NCI-H446 treated with DMSO at 0.1 percent for 48 hours (cell line): Measurements from ENCODE around the gene DNLZ.
"Not testable (repeated sequence)": the region's sequence is repeated elsewhere in the genome, so short reads cannot be mapped to it uniquely, and the experiment has no call there.

Experiments used
- DNase-seq: peaks from one replicate; lab custom pipeline; 2025; lab: John Stamatoyannopoulos, UW

DNLZ gene

DNA sequence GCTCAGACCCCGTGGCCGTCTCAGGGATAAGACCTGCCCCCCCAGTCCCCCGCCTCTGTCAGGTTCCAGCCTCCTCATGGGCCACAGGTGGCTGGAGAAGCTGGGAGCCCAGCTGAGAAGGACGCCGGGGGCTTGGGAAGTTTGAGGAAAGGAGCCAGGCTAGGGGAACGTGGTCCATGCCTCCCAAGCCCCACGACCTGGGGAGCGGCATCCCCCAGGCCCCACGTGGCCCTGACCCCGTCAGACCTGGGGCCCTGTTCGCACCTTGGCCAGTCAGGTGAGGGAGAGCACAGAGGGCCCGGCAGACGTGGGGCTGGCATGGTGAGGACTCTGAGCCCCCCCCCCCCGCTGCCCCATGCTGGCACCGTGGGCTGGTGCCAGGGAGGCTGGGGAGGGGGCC lies 32.5 kb downstream of the DNLZ start:
- no peak for DNase-seq

DNA sequence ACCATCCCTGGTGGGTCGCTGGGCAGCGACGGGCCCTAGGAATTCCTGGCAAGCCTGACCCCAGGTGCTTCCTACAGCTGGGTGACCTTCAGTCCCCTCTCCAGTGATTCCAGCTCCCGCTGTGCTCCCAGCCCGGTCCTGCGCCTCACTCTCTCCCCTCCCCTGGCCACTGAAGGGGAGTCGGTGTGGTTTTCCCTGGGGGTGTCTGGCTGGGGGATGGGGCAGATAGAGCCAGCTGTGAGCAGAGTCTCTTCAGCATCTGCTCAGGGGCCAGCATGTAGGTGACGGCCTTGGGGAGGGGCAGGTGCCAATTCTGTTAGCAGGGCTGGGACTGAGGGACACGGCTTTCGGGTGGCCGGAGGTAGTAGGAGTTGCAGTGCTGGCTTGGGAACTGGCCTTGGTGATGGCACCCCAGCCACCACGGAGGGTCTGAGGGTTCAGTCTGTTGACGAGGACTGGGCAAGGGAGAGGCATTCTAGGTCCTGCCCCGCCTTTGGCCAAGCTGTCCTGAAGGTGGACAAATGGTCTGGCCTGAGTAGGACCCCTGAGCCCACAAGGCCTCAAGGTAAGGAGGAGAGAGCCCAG lies 33.0 kb downstream of the DNLZ start:
- DNase-seq = no peak

DNA sequence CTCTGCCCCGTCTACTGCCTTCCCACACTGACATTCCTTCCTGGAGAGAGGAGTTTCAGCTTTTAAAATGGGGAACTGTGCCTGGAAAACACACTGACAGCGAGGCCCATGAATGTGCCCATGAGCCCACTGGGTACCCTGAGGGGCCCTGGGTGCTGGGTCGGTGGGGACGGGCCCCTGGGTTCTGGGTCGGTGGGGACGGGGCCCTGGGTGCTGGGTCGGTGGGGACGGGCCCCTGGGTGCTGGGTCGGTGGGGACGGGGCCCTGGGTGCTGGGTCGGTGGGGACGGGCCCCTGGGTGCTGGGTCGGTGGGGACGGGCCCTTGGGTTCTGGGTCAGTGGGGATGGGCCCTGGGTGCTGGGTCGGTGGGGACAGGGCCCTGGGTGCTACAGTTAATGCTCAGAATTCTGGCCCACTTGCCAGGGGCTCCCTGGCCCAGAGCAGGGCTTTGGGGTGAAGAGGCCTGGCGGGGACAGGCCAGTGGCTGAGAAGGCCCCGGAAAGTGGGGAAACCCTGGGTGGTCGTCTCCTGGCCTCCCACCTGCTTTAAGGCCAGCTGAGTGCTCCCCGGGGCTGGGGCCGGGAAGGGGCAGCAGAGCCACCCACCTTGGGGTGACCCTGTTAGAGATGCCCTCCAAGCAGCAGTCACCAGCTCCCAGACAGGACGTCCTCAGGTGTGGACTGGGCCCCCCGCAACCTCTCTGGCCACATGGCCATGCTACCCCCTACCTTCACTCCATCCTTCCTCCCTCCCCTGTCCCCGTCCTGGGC lies 33.7 kb downstream of the DNLZ start:
- no peak for DNase-seq

DNA sequence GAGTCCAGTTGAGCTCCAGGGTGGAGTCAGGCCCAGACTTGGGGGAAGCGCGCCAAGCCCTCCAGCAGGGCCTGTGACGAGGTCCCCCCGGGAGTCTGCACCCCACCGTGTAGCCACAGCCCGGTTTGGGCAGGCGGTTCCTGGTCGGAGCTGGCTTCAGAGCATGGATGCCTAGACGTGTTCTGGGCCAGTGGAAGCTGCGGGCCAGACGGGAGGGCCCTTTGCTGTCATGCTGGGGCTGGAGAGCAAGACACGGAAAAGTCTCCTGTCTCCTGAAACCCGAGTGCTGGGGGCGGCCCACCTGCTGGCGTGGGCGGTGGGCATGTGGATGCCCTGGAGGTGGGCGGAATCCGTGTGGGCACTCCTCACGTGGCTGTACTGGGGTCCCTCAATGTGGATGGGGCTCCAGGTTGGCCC lies 34.3 kb downstream of the DNLZ start:
- no peak for DNase-seq

DNA sequence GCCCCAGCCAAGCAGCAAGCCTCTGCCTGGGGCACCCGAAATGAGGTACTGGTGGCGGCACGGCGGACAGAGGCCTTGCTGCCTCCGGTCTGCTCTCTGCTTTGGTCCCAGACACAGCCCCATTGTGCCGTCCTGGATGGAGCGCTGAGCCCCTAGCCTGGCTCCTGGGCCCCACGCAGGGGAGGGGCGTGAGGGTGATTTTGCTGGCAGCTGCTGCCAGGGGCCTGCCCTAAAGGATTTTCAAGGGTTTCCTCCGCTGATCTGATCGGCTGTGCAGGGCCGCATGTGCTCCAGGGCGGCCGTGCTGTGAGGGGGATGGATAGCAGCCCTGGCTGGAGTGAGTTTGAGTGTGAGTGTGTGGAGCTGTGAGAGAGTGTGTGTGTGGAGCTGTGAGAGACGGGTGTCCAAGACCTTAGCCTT lies 34.9 kb downstream of the DNLZ start:
- no peak for DNase-seq

DNA sequence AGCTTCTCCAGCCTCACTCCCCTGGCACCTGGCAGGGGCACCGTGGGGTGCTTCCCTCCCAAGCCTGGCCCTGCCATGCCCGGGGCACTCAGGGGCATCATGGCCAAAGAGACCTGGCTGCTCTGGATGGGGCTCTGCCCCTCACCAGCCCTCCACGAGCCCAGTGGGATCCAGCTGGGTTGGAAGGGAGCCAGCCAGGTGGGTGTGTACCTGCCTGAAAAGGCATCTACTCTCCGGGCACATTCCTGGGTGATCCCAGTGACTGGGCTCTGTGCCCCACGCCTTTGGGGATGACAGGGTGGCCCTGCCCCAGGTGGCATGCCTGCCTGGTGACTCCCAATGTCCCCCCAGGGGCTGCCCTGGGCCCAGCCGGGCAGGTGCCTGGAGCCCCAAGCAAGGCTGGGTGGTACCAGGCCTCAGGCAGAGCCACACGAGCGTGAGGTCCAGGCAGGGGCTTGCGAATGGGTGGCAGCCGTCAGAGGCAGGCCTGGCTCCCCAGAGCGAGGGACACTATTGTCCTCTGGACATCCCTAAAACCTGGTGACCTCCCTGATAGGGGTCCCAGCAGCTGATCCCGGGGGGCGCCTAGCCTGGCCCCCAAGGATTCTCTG lies 35.4 kb downstream of the DNLZ start:
- DNase-seq = no peak

DNA sequence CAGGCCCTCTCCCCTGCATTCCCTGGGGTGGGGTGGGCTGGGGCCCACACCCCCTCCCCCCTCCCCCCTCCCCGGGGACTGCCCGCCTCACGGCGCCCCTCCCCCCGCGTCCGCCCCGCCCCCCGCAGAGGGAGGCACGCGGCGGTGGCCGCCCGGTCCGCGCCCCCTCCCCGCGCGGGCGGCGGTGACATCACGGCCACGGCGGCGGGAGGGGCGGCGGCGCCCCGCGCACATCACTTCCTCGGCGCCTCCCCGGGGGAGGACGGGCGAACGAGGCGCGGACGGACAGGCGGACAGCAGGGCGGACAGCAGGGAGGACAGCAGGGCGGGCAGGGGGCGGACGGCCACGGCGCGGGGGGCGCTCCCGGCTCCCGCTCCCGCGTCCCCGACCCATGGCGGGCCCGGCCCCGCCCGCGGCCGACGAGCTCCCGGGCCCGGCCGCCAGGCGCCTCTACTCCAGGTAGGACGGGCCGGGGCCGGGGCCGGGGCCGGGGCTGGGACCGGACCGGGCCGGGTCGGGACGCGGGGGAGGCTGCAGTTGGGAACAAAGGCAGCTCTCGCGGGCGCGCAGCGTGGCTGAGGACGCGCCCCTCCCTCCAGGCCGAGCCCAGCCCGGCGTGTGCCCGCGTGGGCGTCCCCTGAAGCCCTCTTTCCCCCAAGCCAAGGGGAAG lies 36.1 kb downstream of the DNLZ start, which contains the start of gene GPSM1:
GPSM1 (plus strand) TSS at position 236 of the 671 bp plus-strand sequence; CDS start at position 393, 157 bp downstream.
- no peak for DNase-seq

DNA sequence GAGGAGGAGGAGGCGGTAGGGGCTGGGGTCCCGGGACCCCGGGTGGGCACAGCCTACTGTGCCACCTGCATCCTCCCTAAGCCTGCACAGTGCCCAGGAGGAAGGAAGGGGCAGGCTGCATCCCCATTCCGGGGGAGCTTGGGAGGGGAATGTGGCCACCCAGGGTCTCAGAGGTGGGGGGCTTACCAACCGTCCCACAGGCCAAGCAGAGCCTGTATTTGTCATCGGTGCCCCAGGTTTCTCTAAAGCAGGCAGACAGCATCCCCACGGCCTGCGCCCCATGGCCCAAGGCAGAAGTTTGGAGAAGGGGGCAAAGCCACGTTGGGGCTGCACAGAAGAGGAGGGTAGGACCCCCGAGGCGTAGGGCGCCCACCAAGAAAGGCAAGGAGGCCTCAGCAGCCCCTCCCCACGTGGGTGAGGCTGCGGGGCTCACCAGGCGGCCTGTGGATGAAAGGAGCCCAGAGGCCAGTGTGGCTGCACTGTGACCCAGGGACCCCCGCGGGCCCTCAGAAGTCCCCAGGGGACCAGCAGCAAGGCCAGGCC lies 36.7 kb downstream of the DNLZ start:
- no peak for DNase-seq

DNA sequence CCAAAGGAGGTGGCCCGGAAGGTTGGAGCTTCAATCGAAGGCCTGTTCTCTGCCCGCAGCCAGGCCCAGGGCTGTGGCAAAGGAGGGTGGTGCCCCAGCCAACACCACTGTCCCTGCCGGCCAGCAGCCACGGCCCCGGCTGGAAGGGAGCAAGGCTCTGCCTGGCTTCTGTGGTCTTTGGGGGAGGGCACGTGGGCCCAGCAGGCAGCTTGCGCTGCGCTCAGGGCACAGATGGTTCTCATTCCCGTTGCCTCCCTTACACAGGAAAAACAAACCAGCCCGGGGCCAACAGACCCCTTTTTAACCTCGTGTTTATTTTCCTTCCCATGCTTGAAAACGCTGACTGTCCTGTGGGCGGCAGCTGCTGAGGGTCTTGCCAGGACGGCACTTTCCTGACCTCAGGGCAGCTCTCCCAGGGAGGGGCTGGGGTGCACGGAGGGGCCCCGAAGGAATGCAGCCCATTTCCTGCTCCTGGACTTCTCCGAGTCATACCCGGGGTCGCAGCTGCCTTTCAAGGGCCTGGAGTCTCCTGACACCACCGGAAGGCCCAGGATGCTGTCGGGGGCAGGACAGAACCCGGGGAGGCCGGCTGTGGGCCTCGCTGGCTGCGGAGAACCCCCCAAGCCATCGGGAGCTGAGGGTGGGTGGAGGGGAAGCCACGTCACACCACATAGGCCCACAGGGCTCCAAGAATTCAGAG lies 37.3 kb downstream of the DNLZ start:
- DNase-seq = peak; percentile 12

DNA sequence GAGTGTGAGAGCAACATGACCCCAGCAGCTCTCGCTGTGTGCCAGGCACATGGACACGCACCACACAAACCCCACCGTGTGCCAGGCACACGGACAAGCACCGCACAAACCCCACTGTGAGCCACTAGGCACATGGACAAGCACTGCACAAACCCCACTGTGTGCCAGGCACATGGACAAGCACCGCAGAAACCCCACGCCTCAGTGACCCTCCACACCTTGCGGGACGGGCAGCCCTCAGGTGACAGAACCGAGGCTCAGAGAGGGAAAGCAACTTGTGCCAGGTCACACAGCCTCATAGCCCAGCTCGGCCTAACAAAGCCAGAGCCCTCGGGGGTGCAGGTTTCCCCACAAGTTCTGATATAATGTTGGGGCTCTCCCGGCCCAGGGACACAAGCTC lies 38.2 kb downstream of the DNLZ start:
- DNase-seq = no peak

DNA sequence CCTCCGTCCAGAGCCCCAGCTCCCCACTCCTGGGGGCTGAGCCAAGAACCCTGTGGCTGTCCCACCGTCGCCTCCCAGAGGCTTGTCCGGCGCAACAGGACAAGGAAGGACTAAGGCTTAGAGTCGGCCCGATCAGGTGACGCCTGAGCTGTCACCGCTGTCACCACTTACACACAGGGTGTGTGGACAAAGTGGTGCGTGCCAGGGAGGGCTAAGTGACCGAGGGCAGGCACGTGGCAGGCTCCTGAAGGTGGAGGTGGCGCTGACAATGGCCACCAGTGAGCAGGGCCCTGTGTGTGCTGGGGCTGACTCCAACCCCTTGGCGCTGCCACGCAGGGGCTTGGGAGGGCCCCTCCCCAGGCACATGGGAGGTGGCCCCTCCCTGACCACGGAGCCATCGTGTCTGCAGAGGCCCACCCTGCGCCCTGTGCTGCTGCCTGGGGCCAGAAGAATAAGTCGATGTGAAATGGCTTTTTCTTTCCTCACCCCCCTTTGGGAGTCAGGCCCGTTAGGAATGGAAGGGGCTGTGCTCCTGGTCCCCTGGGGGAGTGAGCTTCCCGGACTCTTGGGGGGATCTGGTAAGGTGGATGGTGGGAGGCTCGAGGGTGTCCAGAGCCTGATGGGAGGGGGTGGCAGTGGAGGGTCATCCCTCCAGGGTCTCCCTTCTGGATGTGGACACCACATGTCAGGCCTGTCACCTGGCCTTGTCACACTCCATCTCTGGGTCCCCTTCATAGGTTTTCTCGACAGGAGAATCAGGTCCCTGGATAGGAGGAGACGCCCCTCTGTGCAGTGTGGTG lies 38.8 kb downstream of the DNLZ start:
- no peak for DNase-seq

DNA sequence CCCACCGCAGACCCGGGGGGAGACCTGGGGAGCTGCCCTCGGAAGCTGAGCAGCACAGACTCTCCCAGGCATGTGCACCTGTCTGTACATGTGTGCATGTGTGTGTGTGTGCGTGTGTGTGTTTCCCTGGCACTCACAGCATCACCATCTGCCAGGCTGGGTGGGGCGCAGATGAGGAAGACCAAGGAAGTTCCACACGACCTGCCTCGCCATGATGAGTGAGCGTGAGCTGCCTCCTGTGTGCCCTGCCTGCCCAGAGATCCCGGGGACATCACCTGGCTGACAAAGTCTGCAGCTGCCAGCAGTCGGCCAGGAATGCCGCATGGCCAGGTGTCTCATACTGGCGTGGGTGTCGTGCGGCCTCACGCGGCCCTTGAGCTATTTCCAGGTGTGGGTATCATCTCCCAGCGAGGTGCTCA lies 40.2 kb downstream of the DNLZ start:
- DNase-seq = no peak

DNA sequence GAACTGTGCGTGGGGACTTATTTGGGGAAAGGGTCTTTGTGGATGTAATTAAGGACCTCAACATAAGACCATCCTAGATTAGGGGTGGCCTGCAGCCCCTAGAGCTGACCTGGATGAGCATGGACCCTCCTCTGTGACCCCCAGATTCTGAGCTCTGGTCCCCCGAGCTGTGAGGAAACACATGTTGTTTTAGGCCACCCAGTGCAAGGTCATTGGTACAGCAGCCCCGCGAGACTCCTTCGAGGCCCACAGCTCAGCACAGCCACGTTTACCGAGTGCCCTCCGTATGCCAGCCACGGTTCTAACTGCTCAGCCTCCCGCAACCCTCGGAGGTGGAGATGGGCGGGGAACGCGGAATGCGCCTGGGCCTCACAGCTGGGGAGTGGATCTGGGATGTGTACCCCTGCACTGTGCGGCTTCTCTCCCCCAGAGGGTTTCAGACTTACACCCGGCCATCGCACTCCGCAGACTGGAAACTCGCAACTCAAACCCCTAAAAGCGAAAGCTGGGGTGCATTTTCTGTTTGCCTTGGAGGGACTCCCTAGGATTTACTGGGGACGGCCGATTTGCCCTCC lies 40.7 kb downstream of the DNLZ start:
- DNase-seq = no peak

DNA sequence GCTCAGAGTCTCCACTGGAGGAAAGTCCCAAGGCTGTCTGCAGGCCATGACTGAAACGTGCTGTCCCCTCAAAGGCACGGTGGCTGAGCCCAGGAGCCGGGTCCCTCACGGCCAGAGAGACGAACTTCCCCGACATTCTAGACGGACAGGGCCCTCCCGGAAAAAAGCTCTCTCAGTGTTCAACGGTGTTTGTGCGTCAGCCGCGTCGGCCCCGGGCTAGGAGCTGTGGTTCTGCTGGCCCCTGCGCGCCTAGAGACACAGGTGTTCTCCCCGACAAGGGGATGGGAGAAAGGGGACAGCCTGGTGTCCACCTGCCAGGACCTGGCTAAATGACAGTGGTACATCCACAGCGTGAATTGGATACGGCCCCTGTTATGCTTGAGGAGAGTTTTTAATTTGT lies 42.0 kb downstream of the DNLZ start:
- no peak for DNase-seq

DNA sequence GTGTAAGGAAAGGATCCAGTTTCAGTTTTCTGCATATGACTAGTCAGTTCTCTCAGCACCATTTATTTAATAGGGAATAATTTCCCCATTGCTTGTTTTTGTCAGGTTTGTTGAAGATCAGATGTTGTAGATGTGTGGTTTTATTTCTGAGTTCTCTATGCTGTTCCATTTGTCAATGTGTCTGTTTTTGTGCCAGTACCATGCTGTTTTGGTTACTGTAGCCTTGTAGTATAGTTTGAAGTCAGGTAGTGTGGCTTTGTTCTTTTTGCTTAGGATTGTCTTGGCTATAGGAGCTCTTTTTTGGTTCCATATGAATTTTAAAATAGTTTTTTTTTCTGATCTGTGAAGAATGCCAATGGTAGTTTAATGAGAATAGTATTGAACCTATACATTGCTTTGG lies 42.6 kb downstream of the DNLZ start:
- DNase-seq = not testable (repeated sequence)

DNA sequence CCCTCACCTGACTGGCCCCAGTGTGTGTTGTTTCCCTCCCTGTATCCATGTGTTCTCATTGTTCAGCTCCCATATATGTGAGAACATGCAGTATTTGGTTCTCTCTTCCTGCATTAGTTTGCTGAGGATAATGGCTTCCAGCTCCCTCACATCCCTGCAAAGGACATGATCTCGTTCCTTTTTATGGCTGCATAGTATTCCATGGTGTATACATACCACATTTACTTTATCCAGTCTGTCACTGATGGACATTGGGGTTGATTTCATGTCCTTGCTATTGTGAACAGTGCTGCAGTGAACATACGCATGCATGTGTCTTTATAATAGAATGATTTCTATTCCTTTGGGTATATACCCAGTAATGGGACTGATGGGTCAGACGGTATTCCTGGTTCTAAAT lies 43.6 kb downstream of the DNLZ start:
- DNase-seq = not testable (repeated sequence)

DNA sequence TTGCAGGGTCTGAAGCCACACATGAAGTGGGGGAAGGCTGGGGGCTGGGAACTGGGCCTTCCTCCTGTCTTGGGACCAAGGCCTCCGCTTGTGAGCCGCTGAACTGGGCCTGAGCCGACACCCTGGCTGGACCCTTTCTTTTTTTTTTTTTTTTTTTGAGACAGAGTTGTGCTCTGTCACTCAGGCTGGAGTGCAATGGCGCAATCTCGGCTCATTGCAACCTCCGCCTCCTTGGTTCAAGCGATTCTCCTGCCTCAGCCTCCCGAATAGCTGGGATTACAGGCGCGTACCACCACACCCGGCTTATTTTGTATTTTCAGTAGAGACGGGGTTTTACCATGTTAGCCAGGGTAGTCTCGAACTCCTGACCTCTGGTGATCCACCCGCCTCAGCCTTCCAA lies 44.3 kb downstream of the DNLZ start:
- DNase-seq = not testable (repeated sequence)

DNA sequence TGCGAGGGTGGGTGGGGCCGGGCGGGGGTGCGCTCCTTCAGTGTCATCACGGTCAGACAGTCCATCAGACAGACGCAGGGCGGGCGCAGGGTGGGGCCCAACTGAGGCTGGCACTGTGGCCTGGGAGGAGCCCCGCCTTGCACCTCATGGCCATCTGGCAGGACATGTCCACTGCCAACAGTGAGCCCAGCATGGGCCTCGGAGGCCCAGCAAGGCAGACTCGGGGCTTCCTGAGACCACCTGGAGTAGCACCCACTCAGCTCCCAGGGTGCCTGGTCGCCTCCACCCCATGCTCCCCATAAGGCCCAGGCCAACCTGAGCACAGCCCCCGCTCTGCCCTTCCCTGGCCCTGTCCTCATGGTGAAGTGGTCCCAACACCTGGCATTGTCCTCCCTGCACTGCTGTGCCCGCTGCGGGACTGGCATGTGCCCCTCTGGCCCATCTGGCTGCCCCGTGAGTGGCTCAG lies 44.7 kb downstream of the DNLZ start:
- DNase-seq = no peak

DNA sequence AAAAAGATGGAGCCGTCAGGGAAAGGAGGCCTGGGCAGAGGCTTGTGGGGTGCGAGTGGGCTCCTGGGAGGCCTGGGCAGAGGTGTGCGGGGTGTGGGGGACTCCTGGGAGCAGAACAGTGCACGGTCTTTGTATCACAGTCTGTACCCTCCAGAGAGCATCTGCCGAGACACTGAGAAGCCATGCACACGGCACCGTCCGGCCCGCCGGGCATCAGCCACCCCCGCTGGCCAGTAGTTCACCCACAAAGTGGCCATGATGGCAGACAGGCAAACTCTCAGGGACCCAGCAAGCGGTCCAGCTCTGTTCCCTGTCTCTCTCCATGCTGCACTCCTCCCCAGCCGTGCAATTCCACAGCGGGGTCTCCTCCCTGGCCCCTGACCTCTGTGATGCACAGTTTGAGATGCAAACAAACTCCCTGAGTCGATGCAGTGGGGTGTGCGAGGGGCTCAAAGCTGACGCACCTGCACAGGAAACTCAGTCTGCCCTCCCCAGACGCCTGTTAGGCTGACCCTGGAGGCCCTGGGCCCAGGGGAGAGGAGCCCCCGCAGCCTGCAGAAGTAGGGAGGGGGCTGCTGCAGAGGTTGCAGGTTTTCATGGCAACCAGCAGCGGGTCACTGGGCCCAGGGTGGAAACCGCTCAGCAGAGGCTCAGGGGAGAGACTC lies 45.3 kb downstream of the DNLZ start:
- no peak for DNase-seq

DNA sequence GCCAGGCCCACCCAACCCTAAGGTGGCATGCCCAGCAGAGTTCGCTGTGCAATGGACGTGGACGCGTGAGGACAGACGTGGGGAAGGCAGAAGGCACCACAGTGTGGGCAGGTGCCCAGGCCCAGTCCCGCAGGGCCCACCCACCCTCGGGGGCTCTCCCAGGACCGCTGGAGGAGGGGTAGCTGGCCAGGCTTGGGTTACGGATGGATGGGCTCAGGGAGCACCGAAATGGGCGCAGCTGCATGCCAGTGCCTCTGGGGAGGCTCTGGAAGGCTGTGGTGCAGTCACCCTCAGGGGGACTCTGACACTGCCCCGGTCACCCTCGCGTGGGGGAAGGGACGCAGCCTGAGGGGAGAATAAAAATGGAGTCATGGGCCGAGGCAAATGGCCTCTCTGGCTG lies 45.8 kb downstream of the DNLZ start:
- no peak for DNase-seq
